Upper lobe of right lung (tissue), 1 donor: Measurements from ENCODE around the gene SNX32. TPM values are rescaled to one million over a fixed set of nuclear protein-coding genes. Genes with fewer than 3 reads are reported as not detected.

Experiments used
- ATAC-seq: fragments of 200-7000 bp; cut with Tn5 transposase; one replicate; pipeline ENCODE4 v1.9.1; 2020; ENCODE audit warnings: mild to moderate bottlenecking, moderate library complexity
- DNase-seq: peaks from one replicate; pipeline ENCODE4 v3.0.0-alpha.2; 2020
- H3K27ac ChIP-seq: fragments of 200-600 bp; one replicate; pipeline ENCODE4 v1.8.0; 2022
- H3K27me3 ChIP-seq: fragments of 200-600 bp; one replicate; pipeline ENCODE4 v1.8.0; 2022; ENCODE audit warnings: mild to moderate bottlenecking
- H3K36me3 ChIP-seq: fragments of 200-600 bp; one replicate; pipeline ENCODE4 v1.8.0; 2022
- H3K4me1 ChIP-seq: fragments of 200-600 bp; one replicate; pipeline ENCODE4 v1.8.0; 2022
- H3K4me3 ChIP-seq: fragments of 200-600 bp; one replicate; pipeline ENCODE4 v1.8.0; 2022; ENCODE audit warnings: mild to moderate bottlenecking
- H3K9me3 ChIP-seq: fragments of 200-600 bp; one replicate; pipeline ENCODE4 v1.8.0; 2022
- CTCF ChIP-seq: fragments of 200-600 bp; IDR thresholded peaks from one replicate; pipeline ENCODE4 v1.8.0; 2022; ENCODE audit warnings: antibody characterized with exemption
- intact Hi-C: fragments of 100-400 bp; cut with DNase I; formaldehyde crosslinking; loops from one replicate; pipeline ENCODE4 v1.11.0; 2022
- total RNA-seq: library from RNA; stranded (reverse); fragmentation: NEBNext Ultra II Directional; extraction: Animal tissue kit (Norgen Biotek cat#: 25700); gene quantifications from one replicate; pipeline ENCODE4 v1.2.1, GENCODE V29; 2021
- donor health status: DM: no; HTN: yes; CAD: no; lungs with severe emphysema.

SNX32 gene
- total RNA-seq, 1 donor from 2014 or later = not detected

- TF ChIP-seq CTCF = no peak
- Histone ChIP-seq H3K4me1 (peaks cover 16% of the 10 kb centered on the region), H3K9me3 (no peaks in the 10 kb centered on the region), H3K27ac (no peak overlapping the region), H3K36me3 (peaks cover 42% of the 10 kb centered on the region), H3K4me3 (no peak overlapping the region), H3K27me3 (no peaks in the 10 kb centered on the region)
- intact Hi-C loops = no loop called here
- ATAC-seq (no peak), DNase-seq (no peak)
These were observed 35.1 kb downstream of the SNX32 start for GRCh38 chr11:65868907-65869306.

GRCh38 chr11:65869643-65870306, 36.0 kb downstream of the SNX32 start:
- Histone ChIP-seq H3K4me1 (peaks cover 19% of the 10 kb centered on the region), H3K36me3 (peaks cover 33% of the 10 kb centered on the region), H3K4me3 (no peak overlapping the region), H3K27ac (no peak overlapping the region), H3K9me3 (no peaks in the 10 kb centered on the region), H3K27me3 (no peaks in the 10 kb centered on the region)
- ATAC-seq (no peak), DNase-seq (no peak)
- no peak for TF ChIP-seq CTCF
- intact Hi-C loops = no loop called here

- no peak for ATAC-seq
- Histone ChIP-seq H3K4me1 (peaks cover 19% of the 10 kb centered on the region), H3K27ac (no peak overlapping the region)
These were observed 36.5 kb downstream of the SNX32 start for GRCh38 chr11:65870307-65870658.

GRCh38 chr11:65870706-65871681, 37.2 kb downstream of the SNX32 start:
- no peak for DNase-seq
- TF ChIP-seq CTCF = no peak
- ATAC-seq = no peak
- Histone ChIP-seq H3K9me3 (no peaks in the 10 kb centered on the region), H3K27me3 (no peaks in the 10 kb centered on the region), H3K4me1 (peaks cover 19% of the 10 kb centered on the region), H3K27ac (peak overlapping the region; percentile 74), H3K36me3 (peaks cover 21% of the 10 kb centered on the region), H3K4me3 (peak overlapping the region; percentile 59)
- intact Hi-C loops = no loop called here

More at GRCh38 chr11:65870307-65870658, 36.5 kb downstream of the SNX32 start:
- Histone ChIP-seq H3K27me3 (no peaks in the 10 kb centered on the region), H3K9me3 (no peaks in the 10 kb centered on the region), H3K4me3 (no peak overlapping the region), H3K36me3 (peaks cover 28% of the 10 kb centered on the region)
- no peak for TF ChIP-seq CTCF
- no peak for DNase-seq
- intact Hi-C loops = no loop called here

- DNase-seq (peak; percentile 72), ATAC-seq (peak; percentile 9)
- Histone ChIP-seq H3K36me3 (peaks cover 11% of the 10 kb centered on the region), H3K4me3 (peak overlapping the region; percentile 59), H3K4me1 (peaks cover 19% of the 10 kb centered on the region), H3K27ac (peak overlapping the region; percentile 74), H3K9me3 (no peaks in the 10 kb centered on the region), H3K27me3 (no peaks in the 10 kb centered on the region)
- intact Hi-C loops = no loop called here
- no peak for TF ChIP-seq CTCF
These were observed 38.2 kb downstream of the SNX32 start for GRCh38 chr11:65871811-65872548.
